Stimulated activated CD8-positive, alpha-beta memory T cell treated with anti-CD3 and anti-CD28 coated beads, Interleukin-12 subunit alpha, Interleukin-12 subunit beta, amount 100 ng/mL, for 4 hours (primary cell): Measurements from ENCODE around the gene ARID5A.

Experiments
- DNase-seq: peaks from one replicate; pipeline ENCODE4 v3.0.0-alpha.2; 2020; ENCODE audit warnings: low read depth

Gene ARID5A

GRCh38 chr2:96528006-96528699 lies 8.4 kb upstream of the ARID5A start:
- peak; percentile 29 for DNase-seq

GRCh38 chr2:96528700-96529375 lies 7.7 kb upstream of the ARID5A start:
- DNase-seq, result no peak

- DNase-seq, result no peak
Measured at GRCh38 chr2:96529376-96530143, 7.0 kb upstream of the ARID5A start.

GRCh38 chr2:96530144-96530430 lies 6.5 kb upstream of the ARID5A start:
- DNase-seq, result no peak

GRCh38 chr2:96530474-96531357 lies 5.8 kb upstream of the ARID5A start:
- no peak for DNase-seq

GRCh38 chr2:96531366-96531765 lies 5.2 kb upstream of the ARID5A start:
- no peak for DNase-seq

GRCh38 chr2:96531872-96532505 lies 4.6 kb upstream of the ARID5A start:
- peak; percentile 64 for DNase-seq

- no peak for DNase-seq
Measured at GRCh38 chr2:96532641-96533291, 3.8 kb upstream of the ARID5A start.

GRCh38 chr2:96533292-96534073 lies 3.1 kb upstream of the ARID5A start:
- DNase-seq, result no peak

- DNase-seq, result no peak
Measured at GRCh38 chr2:96534141-96534540, 2.4 kb upstream of the ARID5A start.

- DNase-seq, result no peak
Measured at GRCh38 chr2:96534701-96535181, 1.8 kb upstream of the ARID5A start.

GRCh38 chr2:96535331-96535730 lies 1.2 kb upstream of the ARID5A start:
- no peak for DNase-seq

GRCh38 chr2:96537066-96537733 lies 648 bp downstream of the ARID5A start:
- peak; percentile 76 for DNase-seq

- peak; percentile 35 for DNase-seq
Measured at GRCh38 chr2:96537734-96538486, 1.4 kb downstream of the ARID5A start.

- peak; percentile 79 for DNase-seq
Measured at GRCh38 chr2:96538487-96539214, 2.1 kb downstream of the ARID5A start.

GRCh38 chr2:96539215-96539920 lies 2.8 kb downstream of the ARID5A start:
- no peak for DNase-seq

- no peak for DNase-seq
Measured at GRCh38 chr2:96540136-96540535, 3.6 kb downstream of the ARID5A start.
